ENCODE results near the gene S100A3. TPM values are rescaled to one million over a fixed set of nuclear protein-coding genes. Genes with fewer than 3 reads are reported as not detected.

S100A3 gene
- total and polyA plus RNA-seq, 2 of the 8 experiments (the other 6 are each of a cell fraction or from before 2014, with no cell fraction given): 0.26 to 0.47 TPM

DNA sequence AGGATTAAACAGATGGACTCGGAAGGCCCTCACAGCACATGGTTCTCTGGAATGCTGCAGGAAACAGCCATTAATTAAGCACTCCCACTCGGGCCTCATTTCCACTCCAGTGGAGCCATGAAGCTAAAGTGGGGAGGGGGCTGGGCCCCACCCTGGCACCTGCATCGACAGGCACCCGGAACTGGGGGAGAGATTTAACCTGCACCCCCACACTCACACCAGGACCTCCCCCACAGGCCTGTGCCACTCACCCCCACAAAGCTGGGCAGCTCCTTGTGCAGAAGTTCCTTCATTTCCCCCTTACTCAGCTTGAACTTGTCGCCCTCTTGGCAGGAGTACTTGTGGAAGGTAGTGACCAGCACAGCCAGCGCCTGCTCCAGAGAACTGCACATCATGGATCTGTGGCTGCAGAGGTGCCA lies 14.4 kb upstream of the S100A3 start:
- no peak for FAIRE-seq
- no peak overlapping the region for H3K4ac ChIP-seq (replicated peaks; ENCODE audit: insufficient read length, low read depth, low read length)
- H2BK12ac ChIP-seq (ENCODE audit: low read depth, low read length): peak overlapping the region; percentile 68; the same call in 1 of the 2 replicates
- no peaks in the 10 kb centered on the region for H4K20me1 ChIP-seq (replicated peaks in 1 of 2; ENCODE audit: control insufficient read depth in 1 of 2, insufficient read depth in 2 of 2, low read length in 2 of 2)
- H2AFZ ChIP-seq (ENCODE audit: low read length): no peak overlapping the region
- 0 out of 7 replicates have a peak, but pooled peaks cover 0 to 4% (median 0%) of the 10 kb centered on the region in 4 experiments for H3K27me3 ChIP-seq (replicated peaks in 1 of 4; ENCODE audit: control insufficient read depth in 3 of 4, extremely low read depth in 1 of 4, insufficient read depth in 3 of 4, low read length in 3 of 4)
- H3K4me3 ChIP-seq (ENCODE audit: extremely low read depth in 1 of 4, insufficient read depth in 2 of 4, low read depth in 3 of 4, low read length in 4 of 4): no peak overlapping the region
- H2BK120ac ChIP-seq (replicated peaks; ENCODE audit: low read depth, low read length): no peak overlapping the region
- peaks cover 11 to 26% (median 20%) of the 10 kb centered on the region in 4 experiments for H3K4me1 ChIP-seq (replicated peaks in 1 of 4; ENCODE audit: control insufficient read depth in 3 of 4, insufficient read depth in 4 of 4, low read length in 3 of 4)
- no peak overlapping the region for H4K5ac ChIP-seq (ENCODE audit: insufficient read length, low read depth, low read length)
- no peak overlapping the region for H3K18ac ChIP-seq (ENCODE audit: extremely low read depth, low read length)
- peak overlapping the region; percentile 13; the same call in 1 of the 2 replicates for H2AK5ac ChIP-seq (ENCODE audit: low read depth, low read length)
- H3K79me1 ChIP-seq (ENCODE audit: low read depth, low read length): no peaks in the 10 kb centered on the region
- H4K91ac ChIP-seq (replicated peaks; ENCODE audit: insufficient read length, low read length): peak overlapping the region; percentile 44
- peak overlapping the region; percentile 46; the same call in 1 of the 2 replicates for H2BK15ac ChIP-seq (ENCODE audit: low read length)
- H3K56ac ChIP-seq (replicated peaks; ENCODE audit: insufficient read length, low read depth, low read length): no peak overlapping the region
- no peak overlapping the region for H3K14ac ChIP-seq (ENCODE audit: insufficient read length)
- no peak overlapping the region for H3K23ac ChIP-seq (ENCODE audit: insufficient read length)
- WGBS, 2 experiments (ENCODE audit: extremely low coverage in 1 of 2, insufficient coverage in 1 of 2, insufficient read length in 1 of 2, insufficient replicate concordance in 2 of 2, low coverage in 1 of 2, low lambda C conversion rate in 2 of 2, missing lambda C conversion rate in 1 of 2): 83% methylated on average over 6 of the region's 6 CpGs; no CpG with 5 or more reads in 1 of the 2 experiments
- no peak for DNase-seq (ENCODE audit: low read depth in 1 of 2, low spot score in 2 of 2)
- H3K9me3 ChIP-seq (ENCODE audit: insufficient read depth in 2 of 2, low read depth in 1 of 2, low read length in 1 of 2): no peaks in the 10 kb centered on the region
- H3K27ac ChIP-seq (ENCODE audit: low read depth, low read length): no peak overlapping the region
- no peak overlapping the region for H3K4me2 ChIP-seq (ENCODE audit: insufficient read depth in 1 of 2, low read depth in 2 of 2, low read length in 2 of 2)
- CTCF ChIA-PET (ENCODE audit: partially characterized antibody): interaction anchor here (1.1 to 5.9 kb wide), 10 partner anchors 11 to 233 kb away, joined by 3 to 55 read pairs (median 7); partner anchors contain the start of genes S100A14, S100A4 and S100A6
- no peaks in the 10 kb centered on the region for H3K36me3 ChIP-seq (ENCODE audit: control insufficient read depth in 2 of 4, insufficient read depth in 4 of 4, low read length in 3 of 4)
- no peak overlapping the region for H3K9ac ChIP-seq (replicated peaks in 1 of 4; ENCODE audit: extremely low read depth in 1 of 4, low read depth in 3 of 4, low read length in 3 of 4)
- no peaks in the 10 kb centered on the region; the same call in 1 of the 2 replicates for H3K23me2 ChIP-seq (ENCODE audit: low read depth, low read length)
- H4K8ac ChIP-seq (ENCODE audit: extremely low read depth, insufficient read depth, low read length): no peak overlapping the region
- H2BK5ac ChIP-seq (ENCODE audit: low read depth, low read length): no peak overlapping the region
- H3K79me2 ChIP-seq (ENCODE audit: control insufficient read depth in 1 of 2, insufficient read depth in 2 of 2, low read length in 2 of 2): no peaks in the 10 kb centered on the region
- POLR2A ChIA-PET (ENCODE audit: partially characterized antibody): interaction anchor here (1.0 to 2.2 kb wide), 4 partner anchors 9 to 78 kb away, joined by 3 to 6 read pairs (median 4); partner anchors contain the start of gene S100A13
- H2BK20ac ChIP-seq (ENCODE audit: low read length): 0 out of 2 replicates have a peak overlapping the region, but pooled peaks have one; percentile 48
- TF ChIP-seq BACH1 (IDR thresholded peaks at IDR 0.05; ENCODE audit: low read length) (no peak), GTF2F1 (IDR thresholded peaks at IDR 0.05; ENCODE audit: borderline replicate concordance, low read depth, low read length) (no peak), BRCA1 (IDR thresholded peaks at IDR 0.05; ENCODE audit: low read depth, low read length) (no peak), NRF1 (IDR thresholded peaks at IDR 0.05; ENCODE audit: low read depth, low read length) (no peak), TCF12 (IDR thresholded peaks at IDR 0.05; ENCODE audit: low read depth, low read length) (no peak), YY1 (IDR thresholded peaks at IDR 0.05; ENCODE audit: low read depth, low read length) (no peak)
- TF ChIP-seq, protein P1, sequence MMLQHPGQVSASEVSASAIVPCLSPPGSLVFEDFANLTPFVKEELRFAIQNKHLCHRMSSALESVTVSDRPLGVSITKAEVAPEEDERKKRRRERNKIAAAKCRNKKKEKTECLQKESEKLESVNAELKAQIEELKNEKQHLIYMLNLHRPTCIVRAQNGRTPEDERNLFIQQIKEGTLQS (IDR thresholded peaks at IDR 0.05; ENCODE audit: insufficient read depth, low read depth, low read length): no peak
- TF ChIP-seq, protein P2, sequence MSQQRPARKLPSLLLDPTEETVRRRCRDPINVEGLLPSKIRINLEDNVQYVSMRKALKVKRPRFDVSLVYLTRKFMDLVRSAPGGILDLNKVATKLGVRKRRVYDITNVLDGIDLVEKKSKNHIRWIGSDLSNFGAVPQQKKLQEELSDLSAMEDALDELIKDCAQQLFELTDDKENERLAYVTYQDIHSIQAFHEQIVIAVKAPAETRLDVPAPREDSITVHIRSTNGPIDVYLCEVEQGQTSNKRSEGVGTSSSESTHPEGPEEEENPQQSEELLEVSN (IDR thresholded peaks at IDR 0.05): no peak

Data from H1 (cell line).